GM19023 (cell line): Measurements from ENCODE around the gene CRISP1.
A peak's percentile ranks its signal among the peaks of the same experiment; 100 is the strongest.
"Not testable (repeated sequence)": the region's sequence is repeated elsewhere in the genome, so short reads cannot be mapped to it uniquely, and the experiment has no call there.

Experiments
- ATAC-seq: cut with Tn5 transposase; IDR thresholded peaks from one replicate; pipeline ENCODE4 v1.9.1; 2021; ENCODE audit warnings: mild to moderate bottlenecking, moderate library complexity; ENCODE audit not compliant: unreplicated experiment

Gene CRISP1, protein sequence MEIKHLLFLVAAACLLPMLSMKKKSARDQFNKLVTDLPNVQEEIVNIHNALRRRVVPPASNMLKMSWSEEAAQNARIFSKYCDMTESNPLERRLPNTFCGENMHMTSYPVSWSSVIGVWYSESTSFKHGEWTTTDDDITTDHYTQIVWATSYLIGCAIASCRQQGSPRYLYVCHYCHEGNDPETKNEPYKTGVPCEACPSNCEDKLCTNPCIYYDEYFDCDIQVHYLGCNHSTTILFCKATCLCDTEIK

DNA sequence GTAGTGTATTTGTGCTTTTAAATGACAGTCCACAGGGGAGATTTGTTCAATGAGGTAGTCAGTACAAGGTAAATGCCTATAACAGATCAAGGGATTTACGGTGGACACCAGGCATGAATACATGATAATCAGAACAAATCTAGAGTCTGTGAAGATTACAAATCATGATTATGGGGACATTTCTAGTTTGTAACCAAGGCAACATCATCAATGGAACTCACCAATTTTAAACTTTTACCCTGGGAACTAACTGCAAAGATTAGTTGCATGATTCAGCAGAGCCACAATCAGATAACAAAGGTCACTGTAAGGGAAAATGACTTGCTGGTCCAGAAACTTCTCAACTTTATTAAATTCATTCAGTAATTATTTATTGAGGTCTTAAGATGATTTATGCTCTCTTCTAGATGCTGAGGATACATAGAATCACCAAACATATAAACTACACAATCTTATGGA, at the start of gene CRISP1:
Gene CRISP1 (minus strand): TSS at position 51 of the 459 bp plus-strand sequence. CDS start 9,135 bp downstream, outside the sequence.
- ATAC-seq: no peak

- ATAC-seq: no peak
Observed at GRCh38 chr6:49915035-49915434, 48.7 kb upstream of the CRISP1 start.

DNA sequence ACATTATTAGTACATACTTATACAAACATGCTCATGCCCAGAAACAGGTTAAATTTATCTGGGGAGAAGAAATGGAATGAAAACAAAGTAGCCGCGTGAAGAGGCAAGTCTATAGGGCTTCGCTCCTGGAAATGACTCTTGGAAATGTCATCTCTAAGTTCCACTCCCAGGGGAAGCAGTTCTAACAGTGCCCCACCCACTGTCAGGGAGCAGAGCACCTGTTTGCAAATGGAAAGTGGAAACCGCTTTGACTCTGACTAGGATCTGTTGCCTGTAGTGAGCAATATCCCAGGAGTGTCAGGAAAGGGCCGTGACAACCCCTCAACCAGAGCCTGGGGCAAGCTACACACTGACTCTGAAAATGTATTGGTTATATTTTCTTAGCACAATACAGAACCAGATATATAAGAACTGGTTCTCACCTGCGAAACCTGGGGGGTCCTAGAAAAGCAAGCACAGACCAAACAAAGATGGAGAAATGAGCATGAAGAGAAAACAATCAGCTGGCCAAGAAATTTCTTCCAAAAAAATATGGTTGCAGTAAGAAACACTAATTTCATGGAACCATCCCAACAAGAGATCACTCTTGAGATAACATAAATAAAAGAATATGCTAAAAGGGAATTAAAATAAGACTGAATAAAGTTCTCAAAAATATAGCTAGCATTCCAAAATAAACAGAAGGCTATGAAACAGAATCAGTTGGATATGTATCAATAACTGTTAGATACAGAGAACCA, 47.5 kb upstream of the CRISP1 start:
- ATAC-seq: no peak

DNA sequence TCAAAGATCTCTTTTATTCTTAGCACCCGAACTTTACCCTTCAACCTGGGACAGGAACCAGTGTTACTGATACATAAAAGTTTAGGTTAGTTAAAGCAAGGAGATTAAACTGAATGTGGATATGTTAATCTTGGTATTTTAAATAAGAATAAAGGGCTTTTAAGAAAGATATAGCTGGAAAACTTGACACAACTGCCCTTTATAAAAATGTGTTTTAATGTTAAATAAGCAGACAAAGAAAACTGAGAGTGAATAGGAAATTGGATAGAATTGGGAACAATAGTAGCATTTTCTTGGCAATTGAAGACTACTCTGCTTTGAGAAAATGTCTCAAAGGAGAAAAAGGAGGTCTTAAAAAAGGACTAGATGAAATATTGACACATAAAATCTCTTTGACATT, 45.9 kb upstream of the CRISP1 start:
- no peak for ATAC-seq

- ATAC-seq: no peak
Observed at GRCh38 chr6:49911252-49911651, 44.9 kb upstream of the CRISP1 start.

DNA sequence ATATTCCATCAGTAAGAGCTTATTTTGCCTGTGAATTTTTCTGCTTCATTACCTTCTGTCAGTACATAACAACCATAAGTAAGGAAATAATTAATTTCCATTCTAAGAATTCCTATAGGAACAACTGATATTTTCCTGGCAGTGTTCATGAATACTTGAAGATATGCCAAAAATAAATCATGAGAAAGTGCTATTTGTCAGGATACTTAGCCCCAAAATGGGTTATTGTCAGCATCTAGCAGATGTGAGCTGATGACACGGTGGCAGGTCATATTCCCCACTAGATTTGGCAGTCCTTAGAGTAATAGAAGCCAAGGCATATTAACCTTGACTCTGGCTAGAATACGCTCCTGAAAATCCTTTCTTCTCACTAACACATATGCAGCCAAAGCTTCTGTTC, 43.2 kb upstream of the CRISP1 start:
- ATAC-seq: no peak

- no peak for ATAC-seq
Observed at GRCh38 chr6:49906526-49906925, 40.2 kb upstream of the CRISP1 start.

DNA sequence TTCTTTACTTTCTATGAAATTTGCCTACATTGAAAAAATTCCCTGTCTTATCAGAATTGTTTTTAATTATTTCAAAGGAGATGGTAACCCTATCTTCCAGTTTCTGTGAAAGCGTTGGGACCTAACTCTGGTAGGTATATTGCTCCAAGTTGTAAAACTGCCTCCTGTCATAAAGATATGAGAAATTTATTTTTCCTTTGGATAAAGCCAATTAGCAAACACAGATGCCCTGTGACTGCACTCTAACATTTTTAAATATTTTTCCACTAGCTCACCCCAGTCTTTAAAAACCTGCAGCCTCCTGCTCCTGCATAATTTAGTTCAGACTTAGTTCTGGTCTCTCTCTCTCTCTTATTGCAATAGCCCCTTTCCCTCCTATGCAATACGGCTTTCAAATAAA, 39.0 kb upstream of the CRISP1 start:
- no peak for ATAC-seq

DNA sequence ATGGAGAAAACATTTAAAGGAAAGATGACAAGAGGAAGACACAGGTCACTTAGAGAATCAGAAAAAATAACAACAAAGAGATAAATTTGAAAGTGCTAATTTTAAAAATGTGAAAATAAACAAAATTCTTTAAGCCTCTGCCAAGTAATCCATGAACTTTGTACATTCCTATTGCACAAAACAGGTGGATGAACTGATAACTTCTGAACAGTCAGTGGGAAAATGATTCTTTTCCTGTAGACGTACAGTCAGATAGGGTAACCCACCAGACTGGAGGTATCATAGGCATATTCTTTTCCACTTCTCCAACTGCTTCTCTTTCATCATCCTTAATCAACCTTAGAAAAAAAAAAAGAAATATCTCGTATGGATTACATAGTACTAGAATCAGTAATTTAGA, 36.5 kb upstream of the CRISP1 start:
- no peak for ATAC-seq

DNA sequence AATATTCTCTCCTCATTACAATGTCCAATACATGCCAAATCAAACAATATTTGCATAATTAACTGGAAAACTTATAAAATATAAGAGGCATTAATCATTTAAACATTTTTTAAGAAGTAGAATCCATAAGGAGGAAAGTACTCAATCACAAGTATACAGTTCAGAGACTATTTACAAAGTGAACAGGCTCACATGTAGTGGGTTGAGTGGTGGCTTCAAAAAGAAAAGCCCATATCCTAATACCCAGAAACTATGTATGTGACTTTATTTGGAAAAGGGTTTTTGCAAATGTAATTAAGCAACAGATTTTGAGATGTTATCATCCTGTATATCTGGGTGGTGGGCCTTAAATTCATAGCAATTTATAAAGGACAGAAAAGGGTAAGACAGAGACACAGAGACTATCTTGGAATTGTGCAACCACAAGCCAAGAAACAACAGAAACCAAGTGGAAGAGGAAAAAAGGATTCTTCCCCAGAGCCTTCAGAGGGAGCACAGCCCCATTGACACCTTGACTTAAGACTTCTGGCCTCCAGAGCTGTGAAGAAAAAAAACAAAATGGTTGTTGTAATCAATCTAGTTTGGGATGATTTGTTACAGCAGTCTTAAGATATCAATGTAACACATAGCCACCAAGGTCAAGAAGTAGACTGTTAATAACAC, 32.7 kb upstream of the CRISP1 start:
- ATAC-seq: no peak

GRCh38 chr6:49895553-49895952, 29.2 kb upstream of the CRISP1 start:
- ATAC-seq: not testable (repeated sequence)

DNA sequence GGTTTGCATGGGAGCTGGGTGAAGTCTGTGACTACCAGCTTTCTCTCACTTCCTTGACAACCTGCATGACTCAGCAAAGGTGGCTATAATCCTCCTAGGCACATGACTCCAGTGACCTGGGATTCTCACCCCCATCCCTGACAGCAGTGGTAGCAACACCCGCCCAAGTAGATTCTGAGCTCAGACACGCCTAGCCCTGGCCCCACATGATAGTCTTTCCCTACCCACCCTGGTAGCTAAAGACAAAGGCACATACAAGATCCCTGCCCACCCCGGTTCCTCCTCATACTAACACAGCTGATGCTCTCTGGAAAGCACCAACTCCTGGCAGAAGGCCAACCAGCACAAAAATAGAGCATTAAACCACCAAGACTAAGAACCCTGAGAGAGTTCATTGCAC, 25.9 kb upstream of the CRISP1 start:
- ATAC-seq: no peak

DNA sequence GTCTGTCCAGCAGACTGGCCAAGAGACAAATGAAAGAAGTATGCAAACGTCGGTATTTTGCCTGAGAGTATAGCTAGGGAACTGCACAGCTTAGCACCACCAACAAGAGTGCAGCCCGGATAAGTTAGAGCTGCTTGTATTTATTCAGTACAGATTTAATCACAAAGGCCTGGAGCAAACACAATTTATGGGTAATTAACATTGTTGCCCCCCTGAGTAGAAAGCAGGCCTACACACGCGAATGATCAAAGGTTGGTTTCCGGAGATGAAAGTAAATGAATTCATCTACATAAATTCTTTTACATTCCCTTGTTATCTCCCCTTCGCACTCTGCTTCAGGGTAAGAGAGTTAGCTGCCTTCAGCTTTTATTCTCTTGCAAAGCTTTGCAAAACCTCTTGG, 24.7 kb upstream of the CRISP1 start:
- ATAC-seq: no peak

GRCh38 chr6:49888742-49889431, 22.6 kb upstream of the CRISP1 start:
- no peak for ATAC-seq

GRCh38 chr6:49868951-49869529, 2.7 kb upstream of the CRISP1 start:
- no peak for ATAC-seq

- ATAC-seq: no peak
Observed at GRCh38 chr6:49856282-49856681, 10.1 kb downstream of the CRISP1 start.

DNA sequence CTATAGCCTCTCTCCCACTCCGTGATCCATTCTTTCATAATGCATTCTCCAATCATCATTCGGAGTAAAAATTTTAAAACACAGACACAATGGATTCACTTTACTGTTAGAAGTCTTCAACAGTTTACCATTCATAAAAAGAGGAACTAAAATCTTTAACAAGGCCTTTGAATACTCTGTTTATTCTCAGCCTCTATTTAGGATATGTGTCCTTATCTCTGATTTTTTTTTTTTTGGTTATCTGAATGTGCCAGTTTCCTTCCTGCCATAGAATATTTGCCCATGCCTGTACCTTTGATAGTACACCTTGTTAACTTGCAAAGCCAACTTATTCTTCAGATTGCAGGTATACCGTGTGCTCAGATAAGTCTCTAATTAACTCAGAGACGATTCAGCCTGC, 11.1 kb downstream of the CRISP1 start:
- ATAC-seq: no peak

DNA sequence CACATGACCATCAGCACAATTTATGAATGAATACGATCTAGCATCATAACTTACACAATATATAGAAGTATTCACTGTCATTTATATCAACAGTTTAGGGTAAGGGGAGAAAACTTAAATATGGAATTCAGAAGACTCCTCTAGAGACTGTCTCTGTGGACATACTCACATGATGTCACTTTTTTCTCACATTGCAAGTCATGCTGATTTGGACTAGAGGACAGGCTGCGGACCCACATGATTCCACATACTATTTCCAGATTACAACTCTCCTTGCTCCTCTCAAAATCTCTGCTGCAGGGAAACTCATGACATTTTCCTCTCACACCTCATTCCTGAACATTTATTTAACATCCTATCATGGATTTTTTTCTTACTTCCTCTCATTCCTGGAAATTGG, 13.4 kb downstream of the CRISP1 start:
- no peak for ATAC-seq

DNA sequence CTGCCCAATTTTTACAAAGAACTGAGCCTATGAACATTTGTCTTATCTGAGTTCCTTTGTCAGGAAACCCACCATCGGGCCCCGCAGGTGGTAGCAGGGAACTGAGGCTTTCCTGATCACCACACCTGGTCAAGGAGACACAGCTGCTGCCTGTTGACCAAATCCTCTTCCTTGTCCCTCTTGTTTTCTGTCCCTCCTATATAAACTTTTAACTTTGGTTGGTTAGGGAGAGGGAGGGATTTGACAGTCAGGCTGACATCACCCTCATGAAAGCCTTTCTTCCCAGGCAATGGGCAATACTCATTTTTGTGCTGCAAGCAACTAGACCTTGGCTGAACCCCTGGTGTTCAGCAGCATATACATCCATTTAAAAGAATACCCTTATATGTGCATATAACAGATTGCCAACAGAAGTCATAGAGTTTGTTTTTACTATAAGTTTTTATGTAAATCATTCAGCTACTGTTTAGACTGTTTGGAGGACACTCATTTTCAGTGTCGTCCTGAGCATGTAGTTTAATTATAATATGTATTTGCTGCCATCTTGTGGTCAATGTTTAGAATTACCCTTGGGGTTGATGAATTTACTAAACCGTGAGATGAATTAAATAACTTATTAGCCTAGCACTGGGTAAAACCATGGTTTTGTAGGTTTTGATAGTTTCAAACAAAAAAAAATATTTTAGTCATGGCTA, 17.0 kb downstream of the CRISP1 start:
- peak; percentile 85 for ATAC-seq

GRCh38 chr6:49847673-49848072, 18.7 kb downstream of the CRISP1 start:
- no peak for ATAC-seq
